GM12878 (cell line): Measurements from ENCODE around the gene UGGT2. TPM values are rescaled to one million over a fixed set of nuclear protein-coding genes. Genes with fewer than 3 reads are reported as not detected.

ENCODE experiments used
- ATAC-seq: fragments of 200-7000 bp; cut with Tn5 transposase; 3 replicates; pipeline ENCODE4 v1.9.1; 2020; ENCODE audit warnings: mild to moderate bottlenecking, moderate library complexity
- BruUV-seq: library from RNA; stranded (reverse); fragments of 400-500 nt; replicated peaks from 2 replicates; lab custom pipeline; 2021; lab: Mats Ljungman, UMichigan
- CTCF ChIA-PET: fragments of 300-600 bp; sonication (Branson Sonifier 250); formaldehyde crosslinking; extraction: SDS; loops from one replicate; lab custom pipeline; 2021; ENCODE audit warnings: inconsistent platforms; lab: Yijun Ruan, JAX
- POLR2A ChIA-PET: fragments of 350-600 bp; formaldehyde crosslinking; extraction: SDS; loops from one replicate; lab custom pipeline; 2021; ENCODE audit warnings: inconsistent platforms; lab: Charles Lee
- RAD21 ChIA-PET: fragments of 300-600 bp; sonication (Branson Sonifier 250); formaldehyde crosslinking; loops from one replicate; lab custom pipeline; 2023; ENCODE audit warnings: antibody characterized with exemption; ENCODE audit not compliant: unreplicated experiment; lab: Charles Lee
- SMC1A ChIA-PET: fragments of 300-600 bp; sonication (Branson Sonifier 250); formaldehyde crosslinking; loops from one replicate; lab custom pipeline; 2023; ENCODE audit not compliant: unreplicated experiment, uncharacterized antibody; lab: Charles Lee
- DNase-seq: peaks from one replicate; pipeline ENCODE4 v3.0.0-alpha.2; 2011; ENCODE audit warnings: low read depth, low spot score
- FAIRE-seq: peaks from 3 replicates; lab custom pipeline; 2011; peaks lifted over from hg19 to GRCh38; lab: Jason Lieb, UNC
- H2AFZ ChIP-seq: 2 replicates; pipeline ENCODE4 v1.6.0; 2011; ENCODE audit warnings: low read depth, low read length, control low read depth; ENCODE audit not compliant: control insufficient read depth
- H3K27ac ChIP-seq: 2 replicates; pipeline ENCODE4 v1.5.1; 2011; ENCODE audit warnings: control low read depth; ENCODE audit not compliant: control insufficient read depth, insufficient read depth
- H3K27me3 ChIP-seq, 2 experiments: replicated peaks in 1 of 2; 2 replicates each; pipeline versions ENCODE4 v1.6.0 to v1.6.1; 2011; ENCODE audit warnings: low read length in 1 of 2; ENCODE audit not compliant: control insufficient read depth in 2 of 2, insufficient read depth in 2 of 2
- H3K36me3 ChIP-seq, 2 experiments: 2 replicates each; pipeline ENCODE4 v1.5.1; 2011; ENCODE audit warnings: low read length in 1 of 2; ENCODE audit not compliant: control insufficient read depth in 2 of 2, insufficient read depth in 2 of 2
- H3K4me1 ChIP-seq: 2 replicates; pipeline ENCODE4 v1.6.1; 2011; ENCODE audit warnings: mild to moderate bottlenecking, low read length, moderate library complexity, mixed read lengths; ENCODE audit not compliant: control insufficient read depth, insufficient read depth
- H3K4me2 ChIP-seq: 2 replicates; pipeline ENCODE4 v1.6.0; 2011; ENCODE audit warnings: control low read depth; ENCODE audit not compliant: control insufficient read depth, insufficient read depth
- H3K4me3 ChIP-seq: fragments of 200-600 bp; sonication (generic); 2 replicates; pipeline ENCODE4 v1.5.1; 2016
- H3K79me2 ChIP-seq: 2 replicates; pipeline ENCODE4 v1.6.0; 2011; ENCODE audit warnings: low read length; ENCODE audit not compliant: control insufficient read depth, insufficient read depth
- H3K9ac ChIP-seq: 2 replicates; pipeline ENCODE4 v1.8.0; 2011; ENCODE audit warnings: low read length, control low read depth, mixed read lengths; ENCODE audit not compliant: control insufficient read depth, insufficient read depth
- H3K9me3 ChIP-seq: replicated peaks from 3 replicates; pipeline ENCODE4 v1.5.1; 2011; ENCODE audit warnings: mild to moderate bottlenecking, low read length; ENCODE audit not compliant: control insufficient read depth, insufficient read depth
- H4K20me1 ChIP-seq: 2 replicates; pipeline ENCODE4 v1.6.0; 2011; ENCODE audit not compliant: control insufficient read depth, insufficient read depth
- LARP7 ChIP-seq: fragments of 450-650 bp; IDR thresholded peaks from 2 replicates; pipeline ENCODE4 v1.6.1; 2017; ENCODE audit warnings: mild to moderate bottlenecking
- NFIC ChIP-seq: IDR thresholded peaks from 2 replicates; pipeline ENCODE4 v1.6.1; 2012; ENCODE audit warnings: low read depth, mild to moderate bottlenecking, inconsistent platforms, low read length, moderate library complexity
- RFX5 ChIP-seq: IDR thresholded peaks from 2 replicates; pipeline ENCODE4 v1.6.1; 2011; ENCODE audit warnings: low read depth, low read length, improper control_type of control experiment
- SREBF2 ChIP-seq: IDR thresholded peaks from 2 replicates; pipeline ENCODE4 v1.6.1; 2012; ENCODE audit warnings: mild to moderate bottlenecking, low read length
- ZBED1 ChIP-seq: IDR thresholded peaks from 2 replicates; pipeline ENCODE4 v1.6.1; 2016; ENCODE audit warnings: borderline replicate concordance
- ZBTB11 ChIP-seq: fragments of 450-650 bp; formaldehyde crosslinking; IDR thresholded peaks from 2 replicates; pipeline ENCODE4 v1.5.0; 2022; ENCODE audit warnings: mild to moderate bottlenecking, missing genetic modification characterization
- WGBS: methylation state at CpG from one replicate; pipeline ENCODE4 v1.1.6; 2016; ENCODE audit warnings: low lambda C conversion rate; ENCODE audit not compliant: insufficient replicate concordance, insufficient coverage; ENCODE audit errors: missing lambda C conversion rate; 5-methylcytosine and 5-hydroxymethylcytosine counted together
- in situ Hi-C: fragments of 300-500 bp; cut with MboI; formaldehyde crosslinking; loops from 9 replicates; pipeline ENCODE4 v1.14.3; 2018; ENCODE audit warnings: mixed read lengths
- intact Hi-C: fragments of 100-400 bp; cut with micrococcal nuclease; formaldehyde crosslinking; loops from one replicate; pipeline ENCODE4 v1.14.2; 2022; ENCODE audit not compliant: unreplicated experiment
- polyA plus RNA-seq, 11 experiments: library from polyadenylated mRNA; depleted of rRNA in 4 of 11; unstranded in 6 of 11; stranded (reverse) in 5 of 11; fragments of >200 nt; fragmentation: Nextera tagmentation in 4 of 11; fragmentation: Illumina TruSeq in 1 of 11; extraction: Ambion mirVana in 4 of 11; extraction: Trizol in 1 of 11; gene quantifications; 1 replicate in 1 of 11; 2 replicates in 10 of 11; pipeline versions ENCODE4 v1.2.1 to v1.2.3, GENCODE V29; 2011 to 2016; ENCODE audit warnings: inconsistent platforms in 2 of 11, missing spikeins in 2 of 11, low read depth in 1 of 11
- total RNA-seq, 4 experiments: library from RNA; depleted of rRNA in 3 of 4; stranded (reverse); fragments of >200 nt in 3 of 4; fragmentation: Illumina TruSeq in 1 of 4; extraction: Trizol in 1 of 4; gene quantifications; 2 replicates each; pipeline versions ENCODE4 v1.2.1 to v1.2.3, GENCODE V29; 2013 to 2021
- TF ChIP-seq, protein P1 (sequence below): fragments of 150-350 bp; IDR thresholded peaks from 2 replicates; pipeline ENCODE4 v1.6.1; 2016; ENCODE audit warnings: low read depth, low read length
- TF ChIP-seq, protein P2 (sequence below): fragments of 450-650 bp; IDR thresholded peaks from 2 replicates; pipeline ENCODE4 v1.6.1; 2017; ENCODE audit warnings: low read depth, mild to moderate bottlenecking, moderate library complexity

UGGT2 gene
- total and polyA plus RNA-seq, 10 of the 15 experiments (the other 5 are each of a cell fraction or from before 2014, with no cell fraction given) = 4.9 to 29.0 (median 17.3) TPM

DNA sequence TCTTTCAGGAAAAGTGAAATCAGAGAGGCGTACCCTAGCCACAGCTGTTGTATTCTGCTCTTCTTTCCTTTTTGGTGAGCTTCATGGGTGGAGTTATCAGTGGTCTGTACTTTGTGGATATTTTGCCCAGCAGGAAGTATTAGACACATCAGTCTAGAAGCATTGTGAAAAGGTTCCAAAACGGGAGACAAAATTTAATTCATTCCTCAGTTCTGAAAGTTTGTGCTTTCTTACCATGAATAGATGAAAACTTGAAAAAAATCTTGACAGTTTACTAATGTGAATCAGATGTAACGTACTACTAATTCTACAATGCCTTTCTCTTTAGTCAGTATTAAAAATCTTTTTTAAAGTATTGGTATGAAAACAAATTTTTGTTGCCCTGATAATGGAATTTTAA is 259.4 kb downstream of the UGGT2 start:
- H3K27me3 ChIP-seq = no peaks in the 10 kb centered on the region
- 98% methylated on average over 3 of the region's 3 CpGs for WGBS
- no TSS peak for BruUV-seq
- TF ChIP-seq NFIC (no peak), ZBTB11 (CRISPR knock-in tag) (no peak), ZBED1 (no peak), LARP7 (no peak), RFX5 (no peak), SREBF2 (no peak)
- TF ChIP-seq, protein P1, sequence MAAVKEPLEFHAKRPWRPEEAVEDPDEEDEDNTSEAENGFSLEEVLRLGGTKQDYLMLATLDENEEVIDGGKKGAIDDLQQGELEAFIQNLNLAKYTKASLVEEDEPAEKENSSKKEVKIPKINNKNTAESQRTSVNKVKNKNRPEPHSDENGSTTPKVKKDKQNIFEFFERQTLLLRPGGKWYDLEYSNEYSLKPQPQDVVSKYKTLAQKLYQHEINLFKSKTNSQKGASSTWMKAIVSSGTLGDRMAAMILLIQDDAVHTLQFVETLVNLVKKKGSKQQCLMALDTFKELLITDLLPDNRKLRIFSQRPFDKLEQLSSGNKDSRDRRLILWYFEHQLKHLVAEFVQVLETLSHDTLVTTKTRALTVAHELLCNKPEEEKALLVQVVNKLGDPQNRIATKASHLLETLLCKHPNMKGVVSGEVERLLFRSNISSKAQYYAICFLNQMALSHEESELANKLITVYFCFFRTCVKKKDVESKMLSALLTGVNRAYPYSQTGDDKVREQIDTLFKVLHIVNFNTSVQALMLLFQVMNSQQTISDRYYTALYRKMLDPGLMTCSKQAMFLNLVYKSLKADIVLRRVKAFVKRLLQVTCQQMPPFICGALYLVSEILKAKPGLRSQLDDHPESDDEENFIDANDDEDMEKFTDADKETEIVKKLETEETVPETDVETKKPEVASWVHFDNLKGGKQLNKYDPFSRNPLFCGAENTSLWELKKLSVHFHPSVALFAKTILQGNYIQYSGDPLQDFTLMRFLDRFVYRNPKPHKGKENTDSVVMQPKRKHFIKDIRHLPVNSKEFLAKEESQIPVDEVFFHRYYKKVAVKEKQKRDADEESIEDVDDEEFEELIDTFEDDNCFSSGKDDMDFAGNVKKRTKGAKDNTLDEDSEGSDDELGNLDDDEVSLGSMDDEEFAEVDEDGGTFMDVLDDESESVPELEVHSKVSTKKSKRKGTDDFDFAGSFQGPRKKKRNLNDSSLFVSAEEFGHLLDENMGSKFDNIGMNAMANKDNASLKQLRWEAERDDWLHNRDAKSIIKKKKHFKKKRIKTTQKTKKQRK = no peak
- TF ChIP-seq, protein P2, sequence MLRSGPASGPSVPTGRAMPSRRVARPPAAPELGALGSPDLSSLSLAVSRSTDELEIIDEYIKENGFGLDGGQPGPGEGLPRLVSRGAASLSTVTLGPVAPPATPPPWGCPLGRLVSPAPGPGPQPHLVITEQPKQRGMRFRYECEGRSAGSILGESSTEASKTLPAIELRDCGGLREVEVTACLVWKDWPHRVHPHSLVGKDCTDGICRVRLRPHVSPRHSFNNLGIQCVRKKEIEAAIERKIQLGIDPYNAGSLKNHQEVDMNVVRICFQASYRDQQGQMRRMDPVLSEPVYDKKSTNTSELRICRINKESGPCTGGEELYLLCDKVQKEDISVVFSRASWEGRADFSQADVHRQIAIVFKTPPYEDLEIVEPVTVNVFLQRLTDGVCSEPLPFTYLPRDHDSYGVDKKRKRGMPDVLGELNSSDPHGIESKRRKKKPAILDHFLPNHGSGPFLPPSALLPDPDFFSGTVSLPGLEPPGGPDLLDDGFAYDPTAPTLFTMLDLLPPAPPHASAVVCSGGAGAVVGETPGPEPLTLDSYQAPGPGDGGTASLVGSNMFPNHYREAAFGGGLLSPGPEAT = no peak
- SMC1A ChIA-PET = no interaction called here
- FAIRE-seq (no peak), ATAC-seq (no peak), DNase-seq (no peak)
- H3K9me3 ChIP-seq = no peaks in the 10 kb centered on the region
- no peak overlapping the region for H3K4me3 ChIP-seq
- in situ Hi-C loops (no loop called here), intact Hi-C loops (no loop called here)
- no peaks in the 10 kb centered on the region for H3K79me2 ChIP-seq
- H2AFZ ChIP-seq = no peak overlapping the region
- H4K20me1 ChIP-seq = no peaks in the 10 kb centered on the region
- H3K27ac ChIP-seq = no peak overlapping the region
- RAD21 ChIA-PET = no interaction called here
- no peaks in the 10 kb centered on the region for H3K4me1 ChIP-seq
- peaks cover 4 to 23% of the 10 kb centered on the region in 2 experiments for H3K36me3 ChIP-seq
- H3K9ac ChIP-seq = no peak overlapping the region
- CTCF ChIA-PET = interaction anchor here (0.8 kb wide), 1 partner anchor 35 kb away, joined by 3 read pairs; no protein-coding TSS in a partner anchor
- no peak overlapping the region for H3K4me2 ChIP-seq
- POLR2A ChIA-PET = no interaction called here
